Astrocyte (in vitro differentiated cells and primary cell): ENCODE results near the gene EP400. TPM values are rescaled to one million over a fixed set of nuclear protein-coding genes. Genes with fewer than 3 reads are reported as not detected.
"Not testable (repeated sequence)": the region's sequence is repeated elsewhere in the genome, so short reads cannot be mapped to it uniquely, and the experiment has no call there.

Source experiments
- DNase-seq: peaks from one replicate; pipeline ENCODE4 v3.0.0-alpha.2; 2010; ENCODE audit warnings: low read depth
- FAIRE-seq: peaks from 2 replicates; lab custom pipeline; 2011; peaks lifted over from hg19 to GRCh38; lab: Jason Lieb, UNC
- H2AFZ ChIP-seq: 2 replicates; pipeline ENCODE4 v1.6.0; 2012; ENCODE audit warnings: low read depth, low read length, inconsistent platforms
- H3K27ac ChIP-seq: 2 replicates; pipeline ENCODE4 v1.5.1; 2011; ENCODE audit warnings: low read depth, low read length, inconsistent platforms
- H3K27me3 ChIP-seq: 2 replicates; pipeline ENCODE4 v1.6.0; 2011; ENCODE audit warnings: low read length, inconsistent platforms; ENCODE audit not compliant: insufficient read depth
- H3K36me3 ChIP-seq: 2 replicates; pipeline ENCODE4 v1.5.1; 2011; ENCODE audit warnings: low read length, inconsistent platforms; ENCODE audit not compliant: insufficient read depth
- H3K4me1 ChIP-seq: 2 replicates; pipeline ENCODE4 v1.5.1; 2011; ENCODE audit warnings: low read length, inconsistent platforms; ENCODE audit not compliant: insufficient read depth
- H3K4me2 ChIP-seq: 2 replicates; pipeline ENCODE4 v1.6.0; 2012; ENCODE audit warnings: low read length, inconsistent platforms
- H3K4me3 ChIP-seq: 2 replicates; pipeline ENCODE4 v1.5.1; 2011; ENCODE audit warnings: low read depth, mild to moderate bottlenecking, low read length, inconsistent platforms; ENCODE audit not compliant: insufficient read depth
- H3K79me2 ChIP-seq: 2 replicates; pipeline ENCODE4 v1.6.0; 2012; ENCODE audit warnings: mild to moderate bottlenecking, low read length, inconsistent platforms; ENCODE audit not compliant: insufficient read depth
- H3K9ac ChIP-seq: 2 replicates; pipeline ENCODE4 v1.6.0; 2012; ENCODE audit warnings: mild to moderate bottlenecking, low read length, inconsistent platforms
- H3K9me3 ChIP-seq: 2 replicates; pipeline ENCODE4 v1.5.1; 2012; ENCODE audit warnings: low read depth, mild to moderate bottlenecking, low read length, inconsistent platforms; ENCODE audit not compliant: insufficient read depth
- H4K20me1 ChIP-seq: 2 replicates; pipeline ENCODE4 v1.6.0; 2012; ENCODE audit warnings: low read length, inconsistent platforms; ENCODE audit not compliant: insufficient read depth
- H3K27ac Mint-ChIP-seq: one replicate; pipeline ENCODE4 v1.8.0; 2021; ENCODE audit warnings: mild to moderate bottlenecking, mixed read lengths; ENCODE audit not compliant: unreplicated experiment
- H3K27me3 Mint-ChIP-seq: one replicate; pipeline ENCODE4 v1.8.0; 2021; ENCODE audit warnings: low read depth, mixed read lengths; ENCODE audit not compliant: unreplicated experiment
- H3K36me3 Mint-ChIP-seq: one replicate; pipeline ENCODE4 v1.8.0; 2021; ENCODE audit warnings: low read depth, mixed read lengths; ENCODE audit not compliant: unreplicated experiment
- H3K4me1 Mint-ChIP-seq: one replicate; pipeline ENCODE4 v1.8.0; 2021; ENCODE audit warnings: low read depth, mixed read lengths; ENCODE audit not compliant: unreplicated experiment
- H3K4me3 Mint-ChIP-seq: one replicate; pipeline ENCODE4 v1.8.0; 2021; ENCODE audit warnings: mild to moderate bottlenecking, moderate library complexity, mixed read lengths; ENCODE audit not compliant: unreplicated experiment
- H3K9me3 Mint-ChIP-seq: one replicate; pipeline ENCODE4 v1.8.0; 2021; ENCODE audit warnings: mild to moderate bottlenecking, mixed read lengths; ENCODE audit not compliant: unreplicated experiment
- CTCF ChIP-seq: IDR thresholded peaks from 2 replicates; pipeline ENCODE4 v1.5.1; 2011; ENCODE audit warnings: low read depth, mild to moderate bottlenecking, inconsistent platforms, low read length, moderate library complexity; ENCODE audit not compliant: insufficient read depth
- EZH2 ChIP-seq: IDR thresholded peaks from 2 replicates; pipeline ENCODE4 v1.6.1; 2012; ENCODE audit warnings: mild to moderate bottlenecking, low read length, inconsistent platforms; ENCODE audit not compliant: insufficient read depth
- total RNA-seq: library from RNA; stranded (reverse); gene quantifications from 2 replicates; pipeline ENCODE4 v1.2.1, GENCODE V29; 2021

Gene EP400
- total RNA-seq, 1 donor from 2014 or later: 39.8 TPM

GRCh38 chr12:131961328-131961727 lies 11.6 kb downstream of the EP400 start:
- H3K27me3 Mint-ChIP-seq, DNase-seq, H3K4me1 ChIP-seq, H3K4me3 ChIP-seq, H3K9me3 Mint-ChIP-seq, H3K4me2 ChIP-seq, H3K36me3 ChIP-seq, H3K36me3 Mint-ChIP-seq, H3K27ac ChIP-seq, H3K9ac ChIP-seq, H3K4me3 Mint-ChIP-seq, FAIRE-seq, H3K27me3 ChIP-seq, H2AFZ ChIP-seq, H3K9me3 ChIP-seq, H3K27ac Mint-ChIP-seq: not testable (repeated sequence)
- peaks cover 88% of the 10 kb centered on the region for H3K79me2 ChIP-seq
- peaks cover 13% of the 10 kb centered on the region for H3K4me1 Mint-ChIP-seq
- peaks cover 83% of the 10 kb centered on the region for H4K20me1 ChIP-seq

GRCh38 chr12:131962069-131962468 lies 12.3 kb downstream of the EP400 start:
- Histone ChIP-seq H4K20me1 (peaks cover 80% of the 10 kb centered on the region), H3K27ac (no peak overlapping the region), H3K79me2 (peaks cover 88% of the 10 kb centered on the region), H3K4me1 (peaks cover 7% of the 10 kb centered on the region), H3K9me3 (no peaks in the 10 kb centered on the region), H3K4me3 (no peak overlapping the region), H3K4me2 (no peak overlapping the region), H3K27me3 (no peaks in the 10 kb centered on the region), H3K9ac (no peak overlapping the region), H2AFZ (no peak overlapping the region), H3K36me3 (peaks cover 8% of the 10 kb centered on the region)
- Mint-ChIP-seq H3K4me1 (peaks cover 12% of the 10 kb centered on the region), H3K36me3 (peaks cover 7% of the 10 kb centered on the region), H3K4me3 (no peak overlapping the region), H3K9me3 (no peaks in the 10 kb centered on the region), H3K27me3 (no peaks in the 10 kb centered on the region), H3K27ac (no peak overlapping the region)
- FAIRE-seq (no peak), DNase-seq (no peak)
- TF ChIP-seq CTCF: no peak
- TF ChIP-seq EZH2: no peak

- H3K4me3 ChIP-seq: no peak overlapping the region
- H3K27me3 Mint-ChIP-seq: no peaks in the 10 kb centered on the region
- no peak overlapping the region for H3K9ac ChIP-seq
- no peak overlapping the region for H3K27ac Mint-ChIP-seq
- H3K4me3 Mint-ChIP-seq: no peak overlapping the region
- DNase-seq (no peak), FAIRE-seq (no peak)
- H3K9me3 ChIP-seq: no peaks in the 10 kb centered on the region
- H2AFZ ChIP-seq: no peak overlapping the region
- TF ChIP-seq EZH2 (no peak), CTCF (no peak)
- peaks cover 8% of the 10 kb centered on the region for H3K36me3 ChIP-seq
- no peak overlapping the region for H3K27ac ChIP-seq
- H3K79me2 ChIP-seq: peaks cover 88% of the 10 kb centered on the region
- no peaks in the 10 kb centered on the region for H3K27me3 ChIP-seq
- no peak overlapping the region for H3K4me2 ChIP-seq
- H4K20me1 ChIP-seq: peaks cover 80% of the 10 kb centered on the region
- H3K4me1 ChIP-seq: peaks cover 7% of the 10 kb centered on the region
- H3K9me3 Mint-ChIP-seq: no peaks in the 10 kb centered on the region
- H3K4me1 Mint-ChIP-seq: peaks cover 9% of the 10 kb centered on the region
- H3K36me3 Mint-ChIP-seq: peaks cover 7% of the 10 kb centered on the region
Measured at GRCh38 chr12:131963381-131963780, 13.6 kb downstream of the EP400 start.
